ENCODE results near the gene ABHD17C. TPM values are rescaled to one million over a fixed set of nuclear protein-coding genes. Genes with fewer than 3 reads are reported as not detected.
A peak's percentile ranks its signal among the peaks of the same experiment; 100 is the strongest.

The ABHD17C gene
- total RNA-seq, 1 donor from 2014 or later = 12.5 TPM

DNA sequence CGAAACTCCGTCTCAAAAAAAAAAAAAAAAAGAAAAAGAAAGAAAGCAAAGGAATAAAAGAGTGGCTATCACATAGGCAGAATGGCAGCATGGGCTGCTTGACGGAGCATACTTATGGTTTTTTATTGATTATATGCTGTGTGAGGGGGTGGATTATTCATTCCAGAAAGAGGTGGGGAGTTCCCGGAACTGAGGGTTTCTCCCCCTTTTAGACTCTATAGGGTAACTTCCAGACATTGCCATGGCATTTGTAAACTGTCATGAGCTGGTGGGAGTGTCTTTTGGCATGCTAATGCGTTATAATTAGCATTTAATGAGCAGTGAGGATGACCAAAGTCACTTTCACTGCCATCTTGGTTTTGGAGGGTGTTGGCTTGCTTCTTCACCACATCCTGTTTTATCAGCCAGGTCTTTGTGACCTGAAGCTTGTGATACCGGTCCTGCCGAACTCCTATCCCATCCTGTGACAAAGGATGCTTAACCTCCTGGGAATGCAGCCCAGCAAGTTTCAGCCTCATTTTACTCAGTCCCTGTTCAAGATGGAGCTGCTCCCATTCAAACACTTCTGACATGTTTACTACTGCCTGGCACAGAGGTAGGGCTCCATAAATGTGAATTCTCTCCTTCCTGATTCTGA is 15.8 kb upstream of the ABHD17C start:
- no peaks in the 10 kb centered on the region for H3K4me1 ChIP-seq
- H3K36me3 ChIP-seq = no peaks in the 10 kb centered on the region
- H3K4me3 ChIP-seq = no peak overlapping the region
- no peaks in the 10 kb centered on the region for H3K27me3 ChIP-seq
- H3K27ac ChIP-seq = no peak overlapping the region
- DNase-seq (ENCODE audit: extremely low spot score in 2 of 2) = no peak
- H3K9me3 ChIP-seq = no peaks in the 10 kb centered on the region
- TF ChIP-seq POLR2A (IDR thresholded peaks at IDR 0.05) (no peak), POLR2AphosphoS5 (IDR thresholded peaks at IDR 0.05; ENCODE audit: insufficient read depth in 1 of 2, low read depth in 1 of 2) (peak in 1 of 2 donors; percentile 65)
- TF ChIP-seq, protein P1, sequence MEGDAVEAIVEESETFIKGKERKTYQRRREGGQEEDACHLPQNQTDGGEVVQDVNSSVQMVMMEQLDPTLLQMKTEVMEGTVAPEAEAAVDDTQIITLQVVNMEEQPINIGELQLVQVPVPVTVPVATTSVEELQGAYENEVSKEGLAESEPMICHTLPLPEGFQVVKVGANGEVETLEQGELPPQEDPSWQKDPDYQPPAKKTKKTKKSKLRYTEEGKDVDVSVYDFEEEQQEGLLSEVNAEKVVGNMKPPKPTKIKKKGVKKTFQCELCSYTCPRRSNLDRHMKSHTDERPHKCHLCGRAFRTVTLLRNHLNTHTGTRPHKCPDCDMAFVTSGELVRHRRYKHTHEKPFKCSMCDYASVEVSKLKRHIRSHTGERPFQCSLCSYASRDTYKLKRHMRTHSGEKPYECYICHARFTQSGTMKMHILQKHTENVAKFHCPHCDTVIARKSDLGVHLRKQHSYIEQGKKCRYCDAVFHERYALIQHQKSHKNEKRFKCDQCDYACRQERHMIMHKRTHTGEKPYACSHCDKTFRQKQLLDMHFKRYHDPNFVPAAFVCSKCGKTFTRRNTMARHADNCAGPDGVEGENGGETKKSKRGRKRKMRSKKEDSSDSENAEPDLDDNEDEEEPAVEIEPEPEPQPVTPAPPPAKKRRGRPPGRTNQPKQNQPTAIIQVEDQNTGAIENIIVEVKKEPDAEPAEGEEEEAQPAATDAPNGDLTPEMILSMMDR (IDR thresholded peaks at IDR 0.05) = no peak
- intact Hi-C loops (cut with DNase I) = no loop called here

DNA sequence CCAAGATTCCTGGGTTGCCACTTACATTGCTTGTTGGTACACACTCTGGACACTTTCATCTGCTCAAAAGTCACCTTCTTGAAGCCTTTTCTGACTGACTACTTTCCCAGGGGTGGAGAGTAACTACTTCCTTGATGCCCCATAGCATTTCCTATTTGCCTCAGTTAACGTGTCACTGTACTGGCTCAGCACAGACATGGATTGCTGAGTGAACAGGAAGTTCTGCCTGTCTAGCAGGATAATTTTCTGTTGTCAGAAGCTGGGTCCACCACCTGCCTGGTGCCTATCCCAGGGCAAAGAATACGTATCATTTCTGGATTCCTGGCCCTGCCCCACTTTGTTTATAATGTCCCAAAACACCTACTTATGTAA is 15.3 kb upstream of the ABHD17C start:
- H3K27ac ChIP-seq = no peak overlapping the region
- H3K27me3 ChIP-seq = no peaks in the 10 kb centered on the region
- no peak for DNase-seq (ENCODE audit: extremely low spot score in 2 of 2)
- intact Hi-C loops (cut with DNase I) = no loop called here
- H3K4me3 ChIP-seq = no peak overlapping the region
- no peaks in the 10 kb centered on the region for H3K9me3 ChIP-seq
- H3K36me3 ChIP-seq = no peaks in the 10 kb centered on the region
- H3K4me1 ChIP-seq = no peaks in the 10 kb centered on the region
- no peak for TF ChIP-seq POLR2A (IDR thresholded peaks at IDR 0.05)
- TF ChIP-seq, protein P1 (IDR thresholded peaks at IDR 0.05) = no peak
- no peak for TF ChIP-seq POLR2AphosphoS5 (IDR thresholded peaks at IDR 0.05; ENCODE audit: insufficient read depth in 1 of 2, low read depth in 1 of 2)

DNA sequence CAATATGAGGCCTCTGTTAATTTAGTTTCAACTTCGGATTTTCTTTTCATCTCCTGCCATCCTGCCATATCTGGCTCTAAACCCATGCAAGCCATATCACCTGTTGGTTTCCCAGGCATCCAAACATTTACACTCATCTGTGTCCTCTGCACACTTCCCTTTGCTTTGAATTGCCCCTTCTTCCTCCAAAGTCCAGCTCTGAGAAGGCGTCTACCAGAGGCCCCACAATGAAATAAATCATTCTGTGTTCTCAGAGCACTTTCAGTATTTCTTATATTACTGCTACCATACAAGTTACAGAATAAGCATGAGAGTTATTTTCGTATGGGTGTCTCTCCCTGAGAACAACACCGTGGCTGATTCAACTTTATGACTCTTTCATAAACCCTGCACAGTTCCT is 12.9 kb upstream of the ABHD17C start:
- Histone ChIP-seq H3K4me1 (no peaks in the 10 kb centered on the region), H3K27me3 (no peaks in the 10 kb centered on the region), H3K36me3 (no peaks in the 10 kb centered on the region), H3K4me3 (no peak overlapping the region), H3K9me3 (no peaks in the 10 kb centered on the region), H3K27ac (no peak overlapping the region)
- DNase-seq (ENCODE audit: extremely low spot score in 2 of 2) = no peak
- intact Hi-C loops (cut with DNase I) = no loop called here
- TF ChIP-seq POLR2AphosphoS5 (IDR thresholded peaks at IDR 0.05; ENCODE audit: insufficient read depth in 1 of 2, low read depth in 1 of 2) = no peak
- TF ChIP-seq, protein P1 (IDR thresholded peaks at IDR 0.05) = no peak
- no peak for TF ChIP-seq POLR2A (IDR thresholded peaks at IDR 0.05)

DNA sequence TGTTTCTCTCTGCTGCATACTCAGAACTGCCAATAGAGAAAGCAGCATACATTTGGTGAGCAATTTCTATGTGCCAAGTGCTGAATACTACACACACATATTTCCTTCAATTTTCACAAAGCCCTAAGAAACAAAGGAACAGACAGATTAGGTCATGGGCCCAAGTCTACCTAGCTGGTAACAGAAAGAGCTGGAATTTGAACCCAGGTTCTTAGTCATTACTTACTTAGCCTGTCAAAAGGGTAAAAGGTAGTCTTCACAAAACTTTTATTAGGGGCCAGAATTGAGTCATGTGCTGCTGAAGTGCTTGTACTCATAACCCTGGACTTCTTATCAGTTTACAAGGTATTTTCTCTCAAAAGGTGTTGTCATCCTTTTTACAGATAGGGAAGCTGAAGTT is 10.4 kb upstream of the ABHD17C start:
- Histone ChIP-seq H3K36me3 (no peaks in the 10 kb centered on the region), H3K4me3 (no peak overlapping the region), H3K9me3 (no peaks in the 10 kb centered on the region), H3K27me3 (no peaks in the 10 kb centered on the region), H3K27ac (no peak overlapping the region), H3K4me1 (no peaks in the 10 kb centered on the region)
- no peak for DNase-seq (ENCODE audit: extremely low spot score in 2 of 2)
- TF ChIP-seq, protein P1 (IDR thresholded peaks at IDR 0.05) = no peak
- no peak for TF ChIP-seq POLR2A (IDR thresholded peaks at IDR 0.05)
- no peak for TF ChIP-seq POLR2AphosphoS5 (IDR thresholded peaks at IDR 0.05; ENCODE audit: insufficient read depth in 1 of 2, low read depth in 1 of 2)
- intact Hi-C loops (cut with DNase I) = no loop called here

DNA sequence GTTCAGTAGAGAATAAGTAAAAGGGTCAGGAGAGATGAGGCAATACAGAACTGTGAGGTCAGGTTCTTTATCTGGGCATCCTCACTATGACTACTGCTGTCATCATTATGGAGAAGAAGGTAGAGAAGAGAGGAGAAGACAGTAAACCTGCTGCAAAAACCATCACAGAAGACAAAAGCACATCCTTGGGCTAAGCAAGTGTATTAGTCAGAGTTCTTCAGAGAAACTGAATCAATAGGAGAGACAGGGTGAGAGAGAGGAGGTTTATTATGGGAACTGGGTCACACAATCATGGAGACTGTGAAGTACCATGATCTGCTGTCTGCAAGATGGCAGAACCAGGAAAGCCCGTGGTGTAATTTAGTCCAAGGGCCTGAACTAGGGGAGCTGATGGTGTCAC is 9.5 kb upstream of the ABHD17C start:
- TF ChIP-seq POLR2AphosphoS5 (IDR thresholded peaks at IDR 0.05; ENCODE audit: insufficient read depth in 1 of 2, low read depth in 1 of 2) = no peak
- TF ChIP-seq, protein P1 (IDR thresholded peaks at IDR 0.05) = no peak
- TF ChIP-seq POLR2A (IDR thresholded peaks at IDR 0.05) = no peak
- H3K27me3 ChIP-seq = no peaks in the 10 kb centered on the region
- H3K4me1 ChIP-seq = no peaks in the 10 kb centered on the region
- H3K9me3 ChIP-seq = no peaks in the 10 kb centered on the region
- H3K27ac ChIP-seq = no peak overlapping the region
- DNase-seq (ENCODE audit: extremely low spot score in 2 of 2) = no peak
- H3K36me3 ChIP-seq = no peaks in the 10 kb centered on the region
- H3K4me3 ChIP-seq = no peak overlapping the region
- intact Hi-C loops (cut with DNase I) = no loop called here

Measured in vagina (tissue), 2 donors.